ENCODE data around the gene CCDC136.
A peak's percentile ranks its signal among the peaks of the same experiment; 100 is the strongest.

The CCDC136 gene

DNA sequence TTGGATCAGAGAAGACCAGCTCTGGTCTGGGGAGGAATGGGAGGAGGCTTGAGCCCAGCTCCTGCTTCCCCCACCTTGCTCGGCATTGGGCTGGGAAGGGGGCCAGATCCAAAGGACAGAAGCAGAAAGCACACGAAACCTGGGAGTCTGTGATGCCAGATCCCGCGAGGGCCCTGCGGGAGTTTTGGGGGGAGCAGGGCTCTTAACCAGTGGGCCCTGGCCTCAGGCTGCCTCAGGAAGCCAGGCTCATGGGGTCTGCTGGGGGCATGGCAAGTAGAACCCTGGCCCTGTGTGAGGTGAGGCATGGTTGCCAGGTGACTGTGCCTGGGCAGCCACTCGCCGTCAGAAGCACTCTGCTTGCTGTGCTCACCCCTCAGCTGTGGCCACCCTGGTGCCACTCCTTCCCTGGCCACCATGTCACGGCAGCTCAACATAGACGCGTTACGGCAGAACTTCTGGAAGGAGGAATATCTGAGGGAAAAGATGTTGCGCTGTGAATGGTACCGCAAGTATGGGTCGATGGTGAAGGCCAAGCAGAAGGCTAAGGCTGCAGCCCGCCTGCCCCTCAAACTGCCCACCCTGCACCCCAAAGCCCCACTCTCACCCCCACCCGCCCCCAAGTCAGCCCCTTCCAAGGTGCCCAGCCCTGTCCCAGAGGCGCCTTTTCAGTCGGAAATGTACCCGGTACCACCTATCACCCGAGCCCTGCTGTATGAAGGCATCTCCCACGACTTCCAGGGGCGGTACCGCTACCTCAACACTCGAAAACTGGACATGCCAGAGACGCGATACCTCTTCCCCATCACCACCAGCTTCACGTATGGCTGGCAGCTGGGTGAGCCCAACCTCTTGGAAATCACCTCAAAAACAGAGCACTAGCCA is 74.5 kb downstream of the CCDC136 start:
- DNase-seq = no peak

- DNase-seq = no peak
Measured at GRCh38 chr7:128867241-128867640, 75.5 kb downstream of the CCDC136 start.

GRCh38 chr7:128867842-128868623 is 76.3 kb downstream of the CCDC136 start:
- peak; percentile 70 for DNase-seq

- DNase-seq = no peak
Measured at GRCh38 chr7:128868624-128869137, 76.9 kb downstream of the CCDC136 start.

- no peak for DNase-seq
Measured at GRCh38 chr7:128869138-128869943, 77.6 kb downstream of the CCDC136 start.

DNA sequence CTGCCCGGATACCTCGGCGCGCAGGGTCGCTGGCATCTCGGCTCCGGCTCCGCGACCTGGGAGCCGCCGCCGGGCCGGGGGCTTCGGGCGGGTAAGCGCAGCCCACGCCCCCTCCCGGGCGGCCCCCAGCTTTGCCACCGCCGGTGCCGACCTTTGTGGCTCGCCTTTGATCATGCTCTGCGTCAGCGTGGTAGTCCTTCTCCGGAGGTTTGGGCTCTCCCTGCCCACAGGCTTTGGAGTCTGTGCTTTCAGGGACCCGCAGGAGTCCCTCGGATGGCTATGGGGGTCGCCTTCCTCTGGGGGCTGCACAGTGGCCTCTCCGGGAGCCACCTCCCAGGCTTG is 78.1 kb downstream of the CCDC136 start:
- no peak for DNase-seq

GRCh38 chr7:128871050-128871449 is 79.3 kb downstream of the CCDC136 start:
- no peak for DNase-seq
